Gastrocnemius medialis (tissue), 4 donors: ENCODE measurements around the gene NKAP. TPM values are rescaled to one million over a fixed set of nuclear protein-coding genes. Genes with fewer than 3 reads are reported as not detected.
A peak's percentile ranks its signal among the peaks of the same experiment; 100 is the strongest.
"Not testable (repeated sequence)": the region's sequence is repeated elsewhere in the genome, so short reads cannot be mapped to it uniquely, and the experiment has no call there.

Experiments used
- ATAC-seq, 2 donors: fragments of 150-250 bp; one replicate each; pipeline ENCODE4 v1.9.1; 2016
- DNase-seq, 2 donors: peaks; one replicate each; pipeline ENCODE4 v3.0.0-alpha.2; 2019
- H3K27ac ChIP-seq, 4 donors: fragments of 200-600 bp; sonication (generic); 1 replicate in 1 of 4; 2 replicates in 3 of 4; pipeline ENCODE4 v1.5.1; 2016 to 2018; ENCODE audit warnings: mild to moderate bottlenecking in 2 of 4, moderate library complexity in 1 of 4
- H3K27me3 ChIP-seq, 3 donors: fragments of 200-600 bp; sonication (generic) in 2 of 3; 1 replicate in 1 of 3; 2 replicates in 2 of 3; pipeline versions ENCODE4 v1.5.1 to v1.6.0; 2016 to 2019; ENCODE audit warnings: mild to moderate bottlenecking in 1 of 3, moderate library complexity in 1 of 3
- H3K36me3 ChIP-seq, 2 donors: fragments of 200-600 bp; sonication (generic) in 1 of 2; one replicate each; pipeline ENCODE4 v1.5.1; 2017 to 2018
- H3K4me1 ChIP-seq, 2 donors: fragments of 200-600 bp; sonication (generic) in 1 of 2; one replicate each; pipeline ENCODE4 v1.5.1; 2016 to 2017; ENCODE audit warnings: mild to moderate bottlenecking in 2 of 2
- H3K4me3 ChIP-seq, 4 donors: fragments of 200-600 bp; sonication (generic) in 3 of 4; 1 replicate in 1 of 4; 2 replicates in 3 of 4; pipeline ENCODE4 v1.5.1; 2016 to 2019; ENCODE audit warnings: mild to moderate bottlenecking in 2 of 4
- H3K9me3 ChIP-seq, 3 donors: fragments of 200-600 bp; sonication (generic) in 2 of 3; 1 replicate in 1 of 3; 2 replicates in 2 of 3; pipeline ENCODE4 v1.5.1; 2016 to 2019
- CTCF ChIP-seq, 5 experiments: fragments of 450-650 bp in 3 of 5; fragments of 200-600 bp in 2 of 5; sonication (generic) in 2 of 5; IDR thresholded peaks in 4 of 5; conservative IDR thresholded peaks in 1 of 5; 1 replicate in 4 of 5; 2 replicates in 1 of 5; pipeline ENCODE4 v1.5.1; 2016 to 2019; ENCODE audit warnings: antibody characterized with exemption in 5 of 5, mild to moderate bottlenecking in 3 of 5, moderate library complexity in 3 of 5
- POLR2A ChIP-seq, 2 donors: fragments of 450-650 bp; IDR thresholded peaks; one replicate each; pipeline ENCODE4 v1.6.1; 2017; ENCODE audit warnings: antibody characterized with exemption in 2 of 2, mild to moderate bottlenecking in 2 of 2, moderate library complexity in 2 of 2
- in situ Hi-C, 4 donors: fragments of 200-750 bp; cut with MboI; loops; one replicate each; pipeline versions ENCODE4 v1.15.0 to v1.8.0; 2017; ENCODE audit warnings: low sequenced_read_pairs in 4 of 4
- intact Hi-C: fragments of 100-400 bp; cut with DNase I; formaldehyde crosslinking; loops from one replicate; pipeline ENCODE4 v1.15.1; 2023; ENCODE audit warnings: low total_unique reads
- total RNA-seq, 4 donors: library from RNA; depleted of rRNA; stranded (reverse); fragments of >200 nt; gene quantifications; one replicate each; pipeline versions ENCODE4 v1.1.0 to v1.2.3, GENCODE V29; 2016

Gene NKAP
- total RNA-seq, 4 donors from 2014 or later, result 3.4 to 5.1 (median 4.3) TPM

GRCh38 chrX:119981286-119982070 is 37.9 kb upstream of the NKAP start:
- ATAC-seq (no peak), DNase-seq (no peak)
- TF ChIP-seq POLR2A (IDR thresholded peaks at IDR 0.05), result no peak
- peak in 1 of 5 experiments; percentile 31 for TF ChIP-seq CTCF (IDR thresholded peaks at IDR 0.05 in 4 of 5, conservative IDR thresholded peaks at IDR 0.05 in 1 of 5)
- in situ Hi-C loops (no loop called here), intact Hi-C loops (no loop called here)
- Histone ChIP-seq H3K27me3 (no peaks in the 10 kb centered on the region), H3K4me3 (no peak overlapping the region), H3K27ac (no peak overlapping the region), H3K36me3 (no peaks in the 10 kb centered on the region), H3K4me1 (no peaks in the 10 kb centered on the region), H3K9me3 (no peaks in the 10 kb centered on the region)

GRCh38 chrX:119977172-119977571 is 33.6 kb upstream of the NKAP start:
- H3K36me3 ChIP-seq, in situ Hi-C loops, H3K4me1 ChIP-seq, H3K4me3 ChIP-seq, H3K27me3 ChIP-seq, DNase-seq, H3K27ac ChIP-seq, intact Hi-C loops, ATAC-seq, H3K9me3 ChIP-seq: not testable (repeated sequence)

GRCh38 chrX:119971184-119971583 is 27.6 kb upstream of the NKAP start:
- in situ Hi-C loops, result no loop called here
- no peak for TF ChIP-seq POLR2A (IDR thresholded peaks at IDR 0.05)
- no peak for TF ChIP-seq CTCF (IDR thresholded peaks at IDR 0.05 in 4 of 5, conservative IDR thresholded peaks at IDR 0.05 in 1 of 5)
- H3K4me1 ChIP-seq, result no peaks in the 10 kb centered on the region

GRCh38 chrX:119970574-119970973 is 27.0 kb upstream of the NKAP start:
- H3K36me3 ChIP-seq, result no peaks in the 10 kb centered on the region
- DNase-seq, result no peak
- in situ Hi-C loops, result no loop called here
- TF ChIP-seq CTCF (IDR thresholded peaks at IDR 0.05 in 4 of 5, conservative IDR thresholded peaks at IDR 0.05 in 1 of 5), result no peak
- TF ChIP-seq POLR2A (IDR thresholded peaks at IDR 0.05), result no peak
- intact Hi-C loops, result no loop called here
- no peaks in the 10 kb centered on the region for H3K9me3 ChIP-seq
- no peaks in the 10 kb centered on the region for H3K4me1 ChIP-seq
- ATAC-seq, result no peak
- H3K27ac ChIP-seq, result no peak overlapping the region
- H3K27me3 ChIP-seq, result no peaks in the 10 kb centered on the region
- H3K4me3 ChIP-seq, result no peak overlapping the region

More at GRCh38 chrX:119971184-119971583, 27.6 kb upstream of the NKAP start:
- no peaks in the 10 kb centered on the region for H3K27me3 ChIP-seq
- no peak overlapping the region for H3K4me3 ChIP-seq
- intact Hi-C loops, result no loop called here
- ATAC-seq (no peak), DNase-seq (no peak)
- H3K27ac ChIP-seq, result no peak overlapping the region
- no peaks in the 10 kb centered on the region for H3K36me3 ChIP-seq
- no peaks in the 10 kb centered on the region for H3K9me3 ChIP-seq

- H3K27ac ChIP-seq, H3K9me3 ChIP-seq, H3K27me3 ChIP-seq, intact Hi-C loops, H3K4me1 ChIP-seq, ATAC-seq, DNase-seq, H3K4me3 ChIP-seq, in situ Hi-C loops, H3K36me3 ChIP-seq: not testable (repeated sequence)
Observed at GRCh38 chrX:119966837-119967236, 23.3 kb upstream of the NKAP start.

- Histone ChIP-seq H3K27me3 (no peaks in the 10 kb centered on the region), H3K9me3 (no peaks in the 10 kb centered on the region), H3K27ac (no peak overlapping the region), H3K36me3 (no peaks in the 10 kb centered on the region), H3K4me1 (no peaks in the 10 kb centered on the region), H3K4me3 (no peak overlapping the region)
- DNase-seq (no peak), ATAC-seq (no peak)
- no peak for TF ChIP-seq POLR2A (IDR thresholded peaks at IDR 0.05)
- TF ChIP-seq CTCF (IDR thresholded peaks at IDR 0.05 in 4 of 5, conservative IDR thresholded peaks at IDR 0.05 in 1 of 5), result no peak
- intact Hi-C loops (no loop called here), in situ Hi-C loops (no loop called here)
Observed at GRCh38 chrX:119960625-119961024, 17.1 kb upstream of the NKAP start.

GRCh38 chrX:119955807-119956570 is 12.4 kb upstream of the NKAP start:
- intact Hi-C loops, in situ Hi-C loops, ATAC-seq, H3K4me1 ChIP-seq, H3K9me3 ChIP-seq, H3K4me3 ChIP-seq, H3K27ac ChIP-seq, DNase-seq, H3K36me3 ChIP-seq, H3K27me3 ChIP-seq: not testable (repeated sequence)
